Putamen (tissue), 1 donor: ENCODE data around the gene RDH12.
A peak's percentile ranks its signal among the peaks of the same experiment; 100 is the strongest.
"Not testable (repeated sequence)": the region's sequence is repeated elsewhere in the genome, so short reads cannot be mapped to it uniquely, and the experiment has no call there.

Experiments
- DNase-seq: peaks from one replicate; pipeline ENCODE4 v3.0.0-alpha.2; 2016; ENCODE audit warnings: low spot score

Gene RDH12

DNA sequence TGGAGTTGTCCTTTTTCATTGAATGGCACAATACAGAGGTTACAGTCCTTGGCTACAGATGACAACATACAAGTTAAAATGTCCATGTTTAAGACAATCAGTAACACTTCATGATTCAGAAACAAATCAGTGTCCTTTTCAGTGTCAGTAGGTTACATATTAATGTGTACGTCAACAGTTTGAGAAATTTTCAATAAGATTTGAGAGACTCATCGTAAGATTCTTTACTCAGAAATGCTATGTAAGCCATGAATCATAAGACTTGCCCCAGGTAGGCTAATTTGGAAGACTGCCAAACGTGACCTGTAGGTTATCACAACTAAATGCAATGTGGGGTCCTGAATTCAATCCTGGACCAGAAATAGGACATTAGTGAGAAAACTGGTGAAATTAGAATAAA is 3.5 kb downstream of the RDH12 start:
- DNase-seq: no peak

GRCh38 chr14:67709346-67709745 is 7.7 kb downstream of the RDH12 start:
- not testable (repeated sequence) for DNase-seq

GRCh38 chr14:67709796-67710195 is 8.1 kb downstream of the RDH12 start:
- DNase-seq: not testable (repeated sequence)

GRCh38 chr14:67710209-67710608 is 8.5 kb downstream of the RDH12 start:
- DNase-seq: no peak

- DNase-seq: no peak
Observed at GRCh38 chr14:67717048-67717447, 15.4 kb downstream of the RDH12 start.

GRCh38 chr14:67718265-67718664 is 16.6 kb downstream of the RDH12 start:
- no peak for DNase-seq

DNA sequence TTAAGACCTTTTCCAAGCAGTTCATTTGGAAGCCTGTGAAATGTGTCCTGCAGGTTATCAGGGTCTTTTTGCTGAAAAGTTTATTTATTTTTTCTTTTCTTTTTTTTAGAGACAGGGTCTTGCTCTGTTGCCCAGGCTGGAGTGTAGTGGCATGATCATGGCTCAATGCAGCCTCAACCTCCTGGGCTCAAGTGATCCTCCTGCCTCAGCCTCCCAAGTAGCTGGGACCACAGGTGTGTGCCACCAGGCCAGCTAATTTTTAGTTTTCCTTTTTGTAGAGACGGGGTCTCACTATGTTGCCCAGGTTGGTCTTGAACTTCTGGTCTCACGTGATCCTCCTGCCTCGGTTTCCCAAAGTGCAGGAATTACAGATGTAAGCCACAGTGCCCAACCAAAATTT is 17.7 kb downstream of the RDH12 start:
- DNase-seq: not testable (repeated sequence)

GRCh38 chr14:67719866-67720265 is 18.2 kb downstream of the RDH12 start:
- no peak for DNase-seq

- no peak for DNase-seq
Observed at GRCh38 chr14:67721875-67722274, 20.2 kb downstream of the RDH12 start.

GRCh38 chr14:67722293-67722692 is 20.6 kb downstream of the RDH12 start:
- peak; percentile 76 for DNase-seq

GRCh38 chr14:67725171-67725570 is 23.5 kb downstream of the RDH12 start:
- no peak for DNase-seq

- no peak for DNase-seq
Observed at GRCh38 chr14:67727361-67727760, 25.7 kb downstream of the RDH12 start.

GRCh38 chr14:67728258-67728657 is 26.6 kb downstream of the RDH12 start:
- no peak for DNase-seq

DNA sequence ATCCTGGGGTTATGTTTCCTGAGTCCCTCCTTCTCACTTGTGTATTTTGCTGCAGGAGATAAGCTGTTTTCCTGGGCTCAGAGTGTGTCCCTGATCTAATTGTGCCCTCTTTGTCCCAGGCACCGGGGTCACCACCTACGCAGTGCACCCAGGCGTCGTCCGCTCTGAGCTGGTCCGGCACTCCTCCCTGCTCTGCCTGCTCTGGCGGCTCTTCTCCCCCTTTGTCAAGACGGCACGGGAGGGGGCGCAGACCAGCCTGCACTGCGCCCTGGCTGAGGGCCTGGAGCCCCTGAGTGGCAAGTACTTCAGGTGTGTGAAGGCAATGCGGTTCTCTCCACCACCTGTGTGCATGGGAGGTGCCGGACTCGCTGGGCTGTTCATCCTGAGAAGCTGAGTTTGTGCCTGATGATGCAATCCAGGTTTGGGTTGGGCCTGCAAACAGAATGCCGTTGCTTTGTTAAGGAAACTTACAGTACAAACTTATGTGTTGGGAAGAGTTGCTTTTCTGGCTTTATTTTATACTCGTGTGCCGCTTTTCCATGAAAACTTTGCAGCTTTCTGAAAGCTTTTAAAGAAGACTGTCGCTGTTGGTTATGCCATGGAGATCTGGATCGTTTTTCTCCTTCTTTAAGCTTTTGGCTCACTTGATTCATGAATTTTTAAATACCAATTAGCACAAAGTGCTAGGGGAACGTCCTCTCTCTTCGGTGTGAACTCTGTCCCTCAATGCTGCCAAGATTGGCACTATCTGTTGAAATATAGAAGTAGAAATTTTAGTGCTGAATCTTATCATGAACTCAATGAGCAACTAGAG is 27.6 kb downstream of the RDH12 start:
- DNase-seq: no peak

DNA sequence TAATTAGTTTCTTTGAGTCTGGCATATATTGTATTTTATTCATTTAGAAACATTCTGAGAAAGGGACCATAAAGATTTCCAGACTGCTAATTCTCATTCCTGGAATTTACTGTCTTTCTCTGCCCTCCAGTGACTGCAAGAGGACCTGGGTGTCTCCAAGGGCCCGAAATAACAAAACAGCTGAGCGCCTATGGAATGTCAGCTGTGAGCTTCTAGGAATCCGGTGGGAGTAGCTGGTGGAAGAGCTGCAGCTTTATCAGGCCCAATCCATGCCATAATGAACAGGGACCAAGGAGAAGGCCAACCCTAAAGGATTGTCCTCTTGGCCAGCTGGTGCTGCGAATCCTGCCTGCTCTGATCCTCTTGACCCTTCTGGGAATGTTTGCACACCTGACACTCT is 31.9 kb downstream of the RDH12 start:
- DNase-seq: no peak

- DNase-seq: no peak
Observed at GRCh38 chr14:67734675-67735074, 33.0 kb downstream of the RDH12 start.

DNA sequence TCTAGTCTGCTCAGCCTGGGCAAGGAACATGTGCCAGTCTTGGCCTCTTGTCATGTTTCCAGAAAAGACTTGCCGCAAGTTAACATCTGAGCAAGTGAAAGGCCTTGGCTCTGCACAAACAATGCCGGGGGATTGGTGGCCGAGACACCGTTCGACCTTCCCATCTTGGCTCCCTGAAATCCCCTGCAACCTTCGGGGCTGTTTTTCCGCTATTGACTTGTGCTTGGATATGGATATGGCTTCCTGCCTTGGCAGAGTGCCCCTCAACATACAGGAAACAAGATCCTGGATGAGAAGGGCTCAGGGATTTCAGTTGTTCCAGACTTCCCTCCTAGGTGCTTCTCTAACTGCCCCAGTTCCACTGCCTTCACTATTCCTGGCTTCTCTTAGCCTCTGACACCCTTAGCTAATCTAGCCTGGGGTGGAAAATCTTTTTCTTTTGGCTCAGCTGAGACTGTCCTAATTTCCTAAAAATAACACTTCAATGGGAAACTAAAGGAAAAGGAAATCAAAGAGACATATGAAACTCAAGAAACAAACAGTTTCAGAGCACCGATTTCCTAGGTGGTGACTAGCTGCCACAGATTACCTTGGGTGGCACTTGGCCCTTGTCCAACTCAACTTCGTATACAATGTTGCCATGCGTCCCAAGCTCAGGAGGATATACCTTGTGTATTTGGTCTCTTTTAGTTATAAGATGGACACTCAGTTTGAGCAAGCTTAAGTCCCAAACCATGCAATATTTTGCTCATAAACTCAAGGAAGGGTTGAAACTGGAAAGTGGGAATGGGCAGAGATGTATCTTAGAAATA is 33.9 kb downstream of the RDH12 start:
- DNase-seq: no peak

- no peak for DNase-seq
Observed at GRCh38 chr14:67736771-67737170, 35.1 kb downstream of the RDH12 start.

GRCh38 chr14:67738740-67739504 is 37.2 kb downstream of the RDH12 start:
- DNase-seq: peak; percentile 63

GRCh38 chr14:67744046-67744445 is 42.4 kb downstream of the RDH12 start:
- DNase-seq: no peak

DNA sequence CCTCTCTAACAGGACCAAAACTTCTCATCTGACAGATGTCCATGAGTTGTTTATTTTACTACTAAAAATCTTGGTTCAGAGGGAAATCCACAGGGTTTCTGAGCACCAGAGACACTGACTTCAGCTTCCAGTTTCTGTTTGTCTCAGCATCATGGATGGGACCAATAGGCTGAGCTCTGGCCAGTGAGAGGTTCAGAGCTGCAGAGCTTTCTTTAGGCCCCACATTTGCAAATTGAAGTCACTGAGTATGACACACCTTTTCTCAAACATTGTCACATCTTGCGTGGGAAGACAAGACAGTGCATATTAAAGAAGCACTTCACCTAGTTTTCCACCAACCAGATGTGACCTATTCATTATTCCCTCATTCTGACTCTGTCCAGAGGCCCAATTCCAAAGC is 45.2 kb downstream of the RDH12 start:
- DNase-seq: peak; percentile 49

GRCh38 chr14:67748312-67748711 is 46.6 kb downstream of the RDH12 start:
- DNase-seq: no peak
